Measurements from ENCODE around the gene KCNH3. TPM values are rescaled to one million over a fixed set of nuclear protein-coding genes. Genes with fewer than 3 reads are reported as not detected.

Gene KCNH3
- total RNA-seq, 2 experiments from 2014 or later, result 0.06 to 0.57 TPM

DNA sequence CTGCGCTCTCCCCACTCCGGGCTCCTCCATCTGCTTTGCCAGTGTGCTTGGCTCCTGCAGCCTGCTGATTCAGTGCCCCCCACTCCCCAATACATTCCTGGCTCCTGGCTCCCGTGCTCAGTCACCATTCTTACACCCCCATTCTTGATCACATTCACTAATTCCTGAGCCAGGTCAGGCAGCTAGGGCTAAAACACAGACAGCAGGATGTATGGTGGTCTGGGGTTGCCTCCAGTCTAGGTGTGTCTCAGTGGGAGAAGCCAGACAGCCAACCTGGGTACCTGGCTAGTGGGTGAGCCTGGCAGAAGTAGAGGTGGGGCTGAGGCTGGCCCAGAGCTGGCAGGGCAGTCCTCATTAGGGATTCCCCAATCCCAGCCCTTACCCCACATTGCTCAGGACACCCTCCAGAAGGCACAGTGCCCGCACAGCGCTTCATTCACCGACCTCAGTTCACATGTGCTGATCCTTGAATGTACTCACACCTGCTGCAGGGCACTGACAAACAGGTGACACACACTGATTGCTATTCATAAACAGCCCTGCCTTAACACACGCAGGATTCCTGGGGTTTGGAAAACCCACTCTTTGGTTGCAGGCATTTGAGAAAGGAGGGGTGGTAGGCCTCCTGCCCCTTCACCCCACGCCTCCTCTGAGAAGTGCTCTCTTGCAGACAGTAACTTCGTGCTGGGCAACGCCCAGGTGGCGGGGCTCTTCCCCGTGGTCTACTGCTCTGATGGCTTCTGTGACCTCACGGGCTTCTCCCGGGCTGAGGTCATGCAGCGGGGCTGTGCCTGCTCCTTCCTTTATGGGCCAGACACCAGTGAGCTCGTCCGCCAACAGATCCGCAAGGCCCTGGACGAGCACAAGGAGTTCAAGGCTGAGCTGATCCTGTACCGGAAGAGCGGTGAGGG lies 1.7 kb downstream of the KCNH3 start:
- Histone ChIP-seq H3K9me3 (ENCODE audit: low read length) (no peaks in the 10 kb centered on the region), H3K79me2 (ENCODE audit: insufficient read depth, low read depth, low read length) (no peaks in the 10 kb centered on the region), H3K9me2 (ENCODE audit: insufficient read depth, low read length) (no peaks in the 10 kb centered on the region), H4K20me1 (ENCODE audit: insufficient read depth, low read length) (no peaks in the 10 kb centered on the region), H2AFZ (ENCODE audit: low read length) (no peak overlapping the region), H3K4me1 (ENCODE audit: insufficient read depth, low read length, poor library complexity, severe bottlenecking) (peaks cover 44% of the 10 kb centered on the region), H3K4me3 (ENCODE audit: low read depth, low read length, poor library complexity, severe bottlenecking) (no peak overlapping the region), H3K27ac (ENCODE audit: low read depth, low read length, poor library complexity, severe bottlenecking) (no peak overlapping the region), H3K4me2 (ENCODE audit: low read length) (no peak overlapping the region), H3K36me3 (ENCODE audit: insufficient read depth, low read length) (no peaks in the 10 kb centered on the region)
- CTCF ChIA-PET (ENCODE audit: unreplicated experiment), result interaction anchor here (0.6 kb wide), 1 partner anchor 18 kb away, joined by 8 read pairs; no protein-coding TSS in a partner anchor
- DNase-seq (ENCODE audit: low spot score), result no peak
- POLR2A ChIA-PET, result no interaction called here
- TF ChIP-seq, protein P1, sequence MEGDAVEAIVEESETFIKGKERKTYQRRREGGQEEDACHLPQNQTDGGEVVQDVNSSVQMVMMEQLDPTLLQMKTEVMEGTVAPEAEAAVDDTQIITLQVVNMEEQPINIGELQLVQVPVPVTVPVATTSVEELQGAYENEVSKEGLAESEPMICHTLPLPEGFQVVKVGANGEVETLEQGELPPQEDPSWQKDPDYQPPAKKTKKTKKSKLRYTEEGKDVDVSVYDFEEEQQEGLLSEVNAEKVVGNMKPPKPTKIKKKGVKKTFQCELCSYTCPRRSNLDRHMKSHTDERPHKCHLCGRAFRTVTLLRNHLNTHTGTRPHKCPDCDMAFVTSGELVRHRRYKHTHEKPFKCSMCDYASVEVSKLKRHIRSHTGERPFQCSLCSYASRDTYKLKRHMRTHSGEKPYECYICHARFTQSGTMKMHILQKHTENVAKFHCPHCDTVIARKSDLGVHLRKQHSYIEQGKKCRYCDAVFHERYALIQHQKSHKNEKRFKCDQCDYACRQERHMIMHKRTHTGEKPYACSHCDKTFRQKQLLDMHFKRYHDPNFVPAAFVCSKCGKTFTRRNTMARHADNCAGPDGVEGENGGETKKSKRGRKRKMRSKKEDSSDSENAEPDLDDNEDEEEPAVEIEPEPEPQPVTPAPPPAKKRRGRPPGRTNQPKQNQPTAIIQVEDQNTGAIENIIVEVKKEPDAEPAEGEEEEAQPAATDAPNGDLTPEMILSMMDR (conservative IDR thresholded peaks at IDR 0.05; ENCODE audit: low read length), result no peak
- TF ChIP-seq EZH2phosphoT487 (IDR thresholded peaks at IDR 0.05; ENCODE audit: borderline replicate concordance, low read depth, low read length), result no peak
- no TSS peak for BruUV-seq (replicated peaks)
- intact Hi-C loops (cut with micrococcal nuclease; ENCODE audit: unreplicated experiment), result no loop called here

DNA sequence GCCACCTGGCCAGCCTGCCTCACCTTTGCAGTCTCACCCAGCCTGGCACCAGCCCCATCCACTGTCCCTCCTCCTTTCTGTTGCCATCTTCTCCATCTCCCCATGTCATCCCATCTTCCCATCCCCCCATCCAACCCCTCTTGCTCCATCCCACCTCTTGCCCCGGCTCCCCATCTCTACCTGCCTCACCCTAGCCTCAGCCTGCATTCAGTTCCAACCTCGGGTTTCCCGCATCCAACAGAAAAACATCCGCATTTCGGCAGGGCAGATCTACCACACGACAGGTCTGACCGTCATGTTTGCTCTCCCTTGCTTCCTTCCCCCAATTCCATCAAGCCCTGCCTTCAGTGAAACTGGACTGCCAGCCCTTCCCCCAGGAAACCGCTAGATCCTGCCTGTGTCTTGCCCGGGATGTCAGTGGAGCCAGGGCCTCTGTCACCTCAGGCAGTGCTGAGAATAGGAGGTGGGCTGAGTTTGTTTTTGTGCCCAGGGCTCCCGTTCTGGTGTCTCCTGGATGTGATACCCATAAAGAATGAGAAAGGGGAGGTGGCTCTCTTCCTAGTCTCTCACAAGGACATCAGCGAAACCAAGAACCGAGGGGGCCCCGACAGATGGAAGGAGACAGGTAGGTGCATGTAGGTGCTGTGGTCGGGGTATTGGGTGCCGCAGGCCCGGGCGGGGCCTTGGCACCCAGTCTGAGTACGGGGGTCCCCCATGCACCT lies 2.5 kb downstream of the KCNH3 start:
- ChIA-PET POLR2A (interaction anchor here (1.0 kb wide), 1 partner anchor 10 kb away, joined by 5 read pairs; no protein-coding TSS in a partner anchor), CTCF (ENCODE audit: unreplicated experiment) (no interaction called here)
- Histone ChIP-seq H3K36me3 (ENCODE audit: insufficient read depth, low read length) (no peaks in the 10 kb centered on the region), H3K4me2 (ENCODE audit: low read length) (no peak overlapping the region), H3K9me2 (ENCODE audit: insufficient read depth, low read length) (no peaks in the 10 kb centered on the region), H4K20me1 (ENCODE audit: insufficient read depth, low read length) (no peaks in the 10 kb centered on the region), H3K4me3 (ENCODE audit: low read depth, low read length, poor library complexity, severe bottlenecking) (no peak overlapping the region), H3K27ac (ENCODE audit: low read depth, low read length, poor library complexity, severe bottlenecking) (no peak overlapping the region), H3K9me3 (ENCODE audit: low read length) (no peaks in the 10 kb centered on the region), H3K79me2 (ENCODE audit: insufficient read depth, low read depth, low read length) (no peaks in the 10 kb centered on the region), H3K4me1 (ENCODE audit: insufficient read depth, low read length, poor library complexity, severe bottlenecking) (peaks cover 38% of the 10 kb centered on the region), H2AFZ (ENCODE audit: low read length) (no peak overlapping the region)
- TF ChIP-seq EZH2phosphoT487 (IDR thresholded peaks at IDR 0.05; ENCODE audit: borderline replicate concordance, low read depth, low read length), result no peak
- TF ChIP-seq, protein P1 (conservative IDR thresholded peaks at IDR 0.05; ENCODE audit: low read length), result no peak
- no peak for DNase-seq (ENCODE audit: low spot score)
- intact Hi-C loops (cut with micrococcal nuclease; ENCODE audit: unreplicated experiment), result no loop called here
- no TSS peak for BruUV-seq (replicated peaks)
